Mesothelial cell of epicardium (in vitro differentiated cells): ENCODE results near the gene DDX46. TPM values are rescaled to one million over a fixed set of nuclear protein-coding genes. Genes with fewer than 3 reads are reported as not detected.
"Not testable (repeated sequence)": the region's sequence is repeated elsewhere in the genome, so short reads cannot be mapped to it uniquely, and the experiment has no call there.

ENCODE experiments used
- DNase-seq, 2 experiments: peaks; one replicate each; pipeline ENCODE4 v3.0.0; 2021; ENCODE audit warnings: low spot score in 2 of 2; ENCODE audit not compliant: unreplicated experiment in 2 of 2
- H3K27ac Mint-ChIP-seq: 2 replicates; pipeline ENCODE4 v1.8.0; 2021; ENCODE audit warnings: mixed read lengths
- H3K27me3 Mint-ChIP-seq: 2 replicates; pipeline ENCODE4 v1.8.0; 2021; ENCODE audit warnings: low read depth, mixed read lengths
- H3K36me3 Mint-ChIP-seq: 2 replicates; pipeline ENCODE4 v1.8.0; 2021; ENCODE audit warnings: mixed read lengths
- H3K4me1 Mint-ChIP-seq: 2 replicates; pipeline ENCODE4 v1.8.0; 2021; ENCODE audit warnings: mixed read lengths
- H3K4me3 Mint-ChIP-seq: 2 replicates; pipeline ENCODE4 v1.8.0; 2021; ENCODE audit warnings: mild to moderate bottlenecking, moderate library complexity, mixed read lengths
- H3K9me3 Mint-ChIP-seq: 2 replicates; pipeline ENCODE4 v1.8.0; 2021; ENCODE audit warnings: mixed read lengths
- CTCF ChIP-seq: fragments of 200-600 bp; sonication (generic); IDR thresholded peaks from one replicate; pipeline ENCODE4 v1.5.0; 2021; ENCODE audit warnings: antibody characterized with exemption; ENCODE audit not compliant: unreplicated experiment
- total RNA-seq: library from RNA; stranded (reverse); gene quantifications from 3 replicates; pipeline ENCODE4 v1.2.1, GENCODE V29; 2021

DDX46 gene
- total RNA-seq, 1 donor from 2014 or later: 61.3 TPM

DNA sequence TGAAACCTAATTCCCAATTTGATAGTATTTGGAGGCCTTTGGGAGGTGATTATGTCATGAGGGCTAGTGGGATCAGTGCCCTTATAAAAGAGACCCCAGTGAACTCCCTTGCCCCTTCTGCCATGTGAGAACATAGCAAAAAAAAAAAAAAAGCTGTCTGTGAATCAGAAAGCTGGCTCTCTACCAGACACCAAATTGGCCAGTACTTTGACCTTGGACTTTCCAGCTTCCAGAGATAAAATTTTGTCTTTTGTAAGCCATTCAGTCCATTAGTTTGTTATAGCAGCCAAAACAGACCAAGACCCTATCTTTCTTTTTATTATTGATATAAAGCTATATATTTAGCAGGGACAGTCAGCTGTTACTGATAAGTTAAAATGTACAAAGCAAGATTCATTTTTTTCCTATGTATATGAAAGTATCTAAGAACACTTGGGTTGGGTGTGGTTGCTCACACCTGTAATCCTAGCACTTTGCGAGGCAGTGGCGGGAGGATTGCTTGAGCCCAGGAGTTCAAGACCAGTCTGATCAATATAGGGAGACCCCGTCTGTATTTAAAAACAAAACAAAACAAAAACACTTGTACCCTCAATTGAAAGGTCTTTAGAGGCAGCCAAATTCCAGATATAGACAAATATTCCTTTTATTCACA lies 79.1 kb downstream of the DDX46 start:
- Mint-ChIP-seq H3K9me3 (no peaks in the 10 kb centered on the region), H3K4me3 (no peak overlapping the region), H3K27me3 (no peaks in the 10 kb centered on the region), H3K27ac (no peak overlapping the region), H3K36me3 (peaks cover 24% of the 10 kb centered on the region), H3K4me1 (peaks cover 8% of the 10 kb centered on the region)
- no peak for TF ChIP-seq CTCF
- DNase-seq: no peak

- not testable (repeated sequence) for H3K4me1 Mint-ChIP-seq, H3K27ac Mint-ChIP-seq, H3K27me3 Mint-ChIP-seq, H3K9me3 Mint-ChIP-seq, DNase-seq, H3K4me3 Mint-ChIP-seq
- peaks cover 24% of the 10 kb centered on the region for H3K36me3 Mint-ChIP-seq
Measured at GRCh38 chr5:134838361-134838760, 79.8 kb downstream of the DDX46 start.

DNA sequence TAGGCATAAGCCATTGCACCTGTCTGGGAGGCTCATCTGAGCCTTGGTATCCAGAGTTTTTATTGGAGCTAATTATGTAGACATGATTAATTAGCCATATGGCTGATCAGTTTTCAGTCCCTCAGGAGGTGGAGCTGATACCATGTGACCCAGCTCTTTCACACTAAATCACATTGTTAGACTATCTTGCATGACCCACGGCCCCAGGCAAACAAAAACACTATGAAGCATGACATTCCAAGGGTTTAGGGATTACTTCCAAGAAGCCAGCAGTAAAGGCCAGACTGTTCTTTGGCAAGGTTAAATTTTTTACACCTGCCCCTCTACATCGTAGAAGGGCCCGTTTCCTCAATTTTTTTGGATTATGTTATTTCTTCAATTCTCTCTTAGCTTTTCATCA lies 82.2 kb downstream of the DDX46 start:
- Mint-ChIP-seq H3K9me3 (no peaks in the 10 kb centered on the region), H3K27me3 (no peaks in the 10 kb centered on the region), H3K4me3 (no peak overlapping the region), H3K4me1 (peaks cover 9% of the 10 kb centered on the region), H3K36me3 (peaks cover 21% of the 10 kb centered on the region), H3K27ac (no peak overlapping the region)
- no peak for TF ChIP-seq CTCF
- DNase-seq: no peak

- Mint-ChIP-seq H3K4me1 (peaks cover 22% of the 10 kb centered on the region), H3K27me3 (no peaks in the 10 kb centered on the region), H3K4me3 (no peak overlapping the region), H3K9me3 (no peaks in the 10 kb centered on the region), H3K27ac (peak overlapping the region; percentile 98), H3K36me3 (peaks cover 14% of the 10 kb centered on the region)
- DNase-seq: no peak
- TF ChIP-seq CTCF: no peak
Measured at GRCh38 chr5:134844252-134844651, 85.7 kb downstream of the DDX46 start.

DNA sequence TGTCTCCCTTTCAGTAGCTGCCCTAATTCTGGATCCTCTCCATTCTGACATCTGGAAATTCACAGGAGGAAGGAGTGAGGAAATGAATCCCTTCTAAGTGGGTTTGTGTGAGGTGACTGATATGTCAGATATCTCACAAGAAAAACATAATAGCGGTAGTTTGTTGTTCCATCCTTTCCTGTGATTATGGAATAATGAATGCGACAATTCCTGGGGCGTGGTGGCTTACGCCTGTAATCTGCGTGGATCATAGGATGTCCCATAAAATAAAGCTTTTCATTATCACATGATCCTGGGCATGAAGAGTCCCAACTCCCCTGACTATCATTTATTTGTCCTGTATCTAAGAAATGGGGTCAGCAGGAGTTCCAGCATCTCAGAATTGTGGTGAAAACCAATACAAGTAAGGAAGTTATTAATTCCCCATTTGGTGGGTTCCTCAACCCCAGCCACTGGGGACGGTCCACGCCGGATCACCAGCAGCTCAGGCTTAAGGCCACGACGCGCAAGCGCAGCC lies 86.8 kb downstream of the DDX46 start:
- peak overlapping the region; percentile 89 for H3K4me3 Mint-ChIP-seq
- TF ChIP-seq CTCF: no peak

GRCh38 chr5:134845852-134846640 lies 87.5 kb downstream of the DDX46 start, which contains the start of gene C5orf24:
Gene C5orf24, plus strand, starts transcription at chr5:134845968. Its CDS starts 8,933 bp downstream, at chr5:134854901.
- Mint-ChIP-seq H3K4me1 (peaks cover 25% of the 10 kb centered on the region), H3K36me3 (peaks cover 4% of the 10 kb centered on the region), H3K27me3 (no peaks in the 10 kb centered on the region), H3K9me3 (no peaks in the 10 kb centered on the region), H3K27ac (peak within 1 kb of the TSS; percentile 98), H3K4me3 (peak within 1 kb of the TSS; percentile 89)
- no peak for TF ChIP-seq CTCF
- DNase-seq: peak; percentile 88 to 94

More for the DNA sequence above, 86.8 kb downstream of the DDX46 start:
- DNase-seq: no peak
- peaks cover 24% of the 10 kb centered on the region for H3K4me1 Mint-ChIP-seq
- H3K36me3 Mint-ChIP-seq: peaks cover 9% of the 10 kb centered on the region
- no peaks in the 10 kb centered on the region for H3K27me3 Mint-ChIP-seq
- peak overlapping the region; percentile 98 for H3K27ac Mint-ChIP-seq
- H3K9me3 Mint-ChIP-seq: no peaks in the 10 kb centered on the region
